Inferior parietal cortex (tissue), 1 donor: ENCODE results near the gene CDK19.
"Not testable (repeated sequence)": the region's sequence is repeated elsewhere in the genome, so short reads cannot be mapped to it uniquely, and the experiment has no call there.

Experiments
- DNase-seq: peaks from one replicate; pipeline ENCODE4 v3.0.0-alpha.2; 2016; ENCODE audit errors: extremely low spot score

Gene CDK19

DNA sequence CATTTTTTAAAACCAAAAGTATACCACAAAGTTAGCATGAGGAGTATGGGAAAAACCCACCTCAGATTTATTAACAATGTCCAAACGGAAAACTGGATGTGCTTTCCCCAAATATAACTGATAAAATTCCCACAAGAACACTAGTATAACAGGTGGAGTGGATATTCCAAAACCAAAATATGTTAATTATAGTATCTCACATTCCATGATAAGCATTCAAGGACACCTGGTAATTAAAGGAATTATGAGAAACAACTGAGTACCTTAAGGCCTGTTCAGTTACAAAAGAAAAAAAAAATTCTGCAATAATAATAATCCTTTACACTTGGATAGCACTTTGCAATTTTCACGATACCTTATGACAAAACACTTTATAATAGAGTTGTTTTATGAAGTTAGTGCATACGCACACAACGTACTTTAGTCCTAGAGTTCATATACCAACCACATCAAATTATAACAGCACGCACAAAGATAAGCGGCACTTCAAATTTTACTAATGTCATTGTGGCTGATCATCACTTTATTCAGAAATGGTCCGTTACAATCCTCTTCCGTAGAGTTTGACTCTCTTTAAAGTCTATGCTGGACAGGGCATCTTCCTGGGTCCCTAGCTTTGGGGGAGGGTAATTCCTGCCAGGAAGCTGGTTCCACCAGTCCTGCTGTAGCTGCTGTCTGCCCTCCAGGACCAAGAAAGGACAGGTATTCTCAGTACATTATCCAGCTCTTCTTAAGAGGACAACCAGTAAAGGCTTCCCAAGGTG, 1.7 kb downstream of the CDK19 start:
- DNase-seq = no peak

DNA sequence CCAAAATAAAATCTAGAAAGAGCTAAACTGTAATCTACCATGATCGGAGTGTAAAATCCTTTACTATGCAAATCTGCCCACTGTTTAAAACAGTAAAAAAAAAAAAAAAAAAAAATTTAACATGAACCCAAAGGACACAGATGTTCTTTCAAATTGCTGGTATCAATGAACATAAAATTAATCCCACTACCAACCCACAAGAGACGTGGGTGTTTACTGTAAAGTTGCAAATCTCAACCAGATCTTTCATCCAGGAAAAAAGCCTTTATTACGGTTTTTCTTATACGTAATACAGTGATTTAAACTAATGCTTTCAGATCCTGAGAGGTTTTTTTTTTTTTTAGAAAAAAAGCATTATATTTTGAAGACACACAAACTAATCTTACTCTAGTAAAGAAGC, 2.5 kb downstream of the CDK19 start:
- no peak for DNase-seq

DNA sequence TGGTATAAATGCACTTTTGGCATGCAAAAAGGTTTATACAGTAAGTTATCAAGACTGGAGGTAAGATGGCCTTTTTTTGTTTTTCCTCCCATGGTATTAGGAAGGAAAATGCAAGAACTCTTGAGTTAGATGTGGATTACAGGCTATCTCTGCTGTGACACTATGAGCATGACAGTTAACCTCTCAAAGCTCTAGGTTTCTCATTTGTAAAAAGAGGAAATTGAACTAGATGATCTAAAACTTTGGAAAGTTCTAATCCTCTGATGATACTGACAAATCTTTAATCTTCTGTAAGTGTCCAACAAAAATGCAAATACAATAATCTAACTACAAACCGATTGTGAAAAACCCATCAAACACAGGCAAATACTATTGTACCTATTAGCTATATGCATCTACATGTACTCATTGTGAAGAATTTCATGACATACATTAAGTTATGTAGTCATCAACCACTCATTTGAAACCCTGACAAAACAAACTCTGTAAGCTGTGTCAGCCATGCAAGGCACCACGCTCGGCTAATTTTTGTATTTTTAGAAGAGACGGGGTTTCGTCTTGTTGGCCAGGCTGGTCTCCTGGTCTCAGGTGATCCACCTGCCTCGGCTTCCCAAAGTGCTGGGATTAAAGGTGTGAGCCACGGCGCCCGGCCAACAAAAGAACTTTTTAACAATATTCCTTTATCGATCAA, 4.2 kb downstream of the CDK19 start:
- DNase-seq = no peak

GRCh38 chr6:110809792-110810191, 5.5 kb downstream of the CDK19 start:
- no peak for DNase-seq

DNA sequence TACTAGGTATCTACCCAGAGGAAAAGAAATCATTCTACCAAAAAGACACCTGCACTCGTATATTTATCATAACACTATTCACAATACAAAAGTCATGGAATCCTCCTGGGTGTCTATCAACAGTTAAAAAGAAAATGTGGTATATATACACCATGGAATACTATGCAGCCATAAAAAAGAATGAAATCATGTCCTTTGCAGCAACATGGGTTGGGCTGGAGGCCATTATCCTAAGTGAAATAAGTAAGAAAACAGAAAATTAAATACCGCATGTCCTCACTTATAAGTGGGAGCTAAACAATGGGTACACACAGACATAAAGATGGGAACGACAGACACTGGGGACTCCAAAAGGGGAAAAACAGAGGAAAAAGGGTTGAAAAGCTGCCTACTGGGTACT, 13.1 kb downstream of the CDK19 start:
- DNase-seq = not testable (repeated sequence)

DNA sequence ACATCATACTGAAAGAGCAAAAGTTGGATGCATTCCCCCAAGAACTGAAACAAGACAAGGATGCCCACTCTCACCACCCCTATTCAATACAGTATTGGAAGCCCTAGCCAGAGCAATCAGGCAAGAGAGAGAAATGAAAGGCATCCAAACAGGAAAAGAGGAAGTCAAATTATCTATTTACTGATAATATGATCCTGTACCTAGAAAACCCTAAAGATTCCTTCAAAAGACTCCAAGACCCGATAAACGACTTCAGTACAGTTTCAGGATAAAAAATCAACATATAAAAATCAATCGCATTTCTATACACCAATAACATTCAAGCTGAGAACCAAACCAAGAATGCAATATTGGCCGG, 14.5 kb downstream of the CDK19 start:
- DNase-seq = no peak

- no peak for DNase-seq
Measured at GRCh38 chr6:110800196-110800838, 15.0 kb downstream of the CDK19 start.

GRCh38 chr6:110799655-110800054, 15.6 kb downstream of the CDK19 start:
- DNase-seq = no peak

DNA sequence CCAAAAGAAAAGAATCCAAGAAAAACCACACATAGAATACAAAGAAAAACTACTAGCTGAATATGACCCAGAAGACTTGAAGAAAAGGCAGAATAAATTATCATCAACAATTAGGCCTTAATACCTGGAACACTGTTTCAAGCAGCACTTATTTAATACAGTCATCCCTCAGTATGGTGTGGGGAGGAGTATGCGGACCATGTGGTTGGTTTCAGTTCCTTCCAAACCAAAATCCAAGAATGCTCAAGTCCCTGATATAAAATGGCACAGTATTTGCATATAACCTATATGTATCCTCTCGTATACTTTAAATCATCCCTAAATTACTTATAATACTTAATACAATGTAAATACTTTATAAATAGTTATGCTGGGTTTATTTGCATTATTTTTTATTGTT, 16.1 kb downstream of the CDK19 start:
- DNase-seq = no peak

- no peak for DNase-seq
Measured at GRCh38 chr6:110795271-110795670, 20.0 kb downstream of the CDK19 start.

DNA sequence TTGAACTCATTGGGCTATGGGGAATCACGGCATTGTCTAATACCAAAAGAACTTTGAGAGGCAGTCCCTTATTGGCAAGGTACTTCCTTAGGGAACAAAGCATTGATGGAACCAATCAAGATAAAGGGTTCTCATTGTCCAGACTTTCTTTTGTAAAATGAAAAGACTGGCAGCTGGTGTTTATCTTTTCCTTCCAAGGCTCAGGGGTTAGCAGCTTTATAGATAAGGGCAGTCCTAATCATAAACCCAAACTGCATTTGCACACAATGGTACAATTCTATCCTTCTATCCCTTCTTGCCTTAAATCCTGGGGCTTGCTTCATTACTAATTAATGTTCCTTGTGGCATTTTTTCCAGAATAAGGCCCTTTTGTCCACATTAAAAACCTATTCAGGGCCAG, 28.6 kb downstream of the CDK19 start:
- no peak for DNase-seq

DNA sequence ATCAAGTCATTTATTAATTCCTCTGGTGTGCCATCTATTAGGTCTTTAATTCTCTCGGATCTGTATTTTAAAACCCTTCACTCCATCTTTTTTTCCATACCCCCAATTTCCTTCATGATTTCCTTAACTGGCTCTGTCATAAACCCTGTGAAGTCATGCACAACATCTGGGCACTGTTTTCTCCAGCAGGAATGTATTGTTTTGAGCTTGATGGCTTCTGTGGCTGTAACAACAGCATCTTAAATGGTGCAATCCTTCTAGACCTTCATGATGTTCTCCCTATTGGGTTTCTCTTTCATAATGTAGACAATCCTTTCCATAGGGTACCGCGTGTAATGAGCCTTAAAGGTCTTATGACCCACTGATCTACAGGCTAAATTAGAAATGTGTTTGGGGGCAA, 29.0 kb downstream of the CDK19 start:
- DNase-seq = no peak

- DNase-seq = no peak
Measured at GRCh38 chr6:110784610-110784979, 30.7 kb downstream of the CDK19 start.

GRCh38 chr6:110781522-110782214, 33.6 kb downstream of the CDK19 start:
- DNase-seq = no peak

DNA sequence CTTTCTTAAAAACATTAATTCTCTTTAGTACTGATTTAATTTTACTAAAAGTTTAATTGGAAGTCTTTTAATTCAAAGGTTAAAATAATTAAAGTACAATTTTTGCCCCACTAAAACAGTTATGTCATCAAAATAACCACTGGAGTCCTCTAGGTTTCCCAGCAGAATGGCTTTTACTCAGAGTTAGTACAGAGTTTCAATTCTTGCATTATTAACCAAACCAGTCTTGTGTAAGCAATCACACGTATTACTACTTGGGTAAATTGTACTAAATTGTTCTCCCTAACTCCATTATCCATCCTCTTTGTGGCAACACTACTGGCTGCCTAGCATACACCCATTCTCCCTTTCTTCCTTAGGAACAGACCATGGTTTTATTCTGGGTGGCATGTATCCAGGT, 36.9 kb downstream of the CDK19 start:
- DNase-seq = no peak

DNA sequence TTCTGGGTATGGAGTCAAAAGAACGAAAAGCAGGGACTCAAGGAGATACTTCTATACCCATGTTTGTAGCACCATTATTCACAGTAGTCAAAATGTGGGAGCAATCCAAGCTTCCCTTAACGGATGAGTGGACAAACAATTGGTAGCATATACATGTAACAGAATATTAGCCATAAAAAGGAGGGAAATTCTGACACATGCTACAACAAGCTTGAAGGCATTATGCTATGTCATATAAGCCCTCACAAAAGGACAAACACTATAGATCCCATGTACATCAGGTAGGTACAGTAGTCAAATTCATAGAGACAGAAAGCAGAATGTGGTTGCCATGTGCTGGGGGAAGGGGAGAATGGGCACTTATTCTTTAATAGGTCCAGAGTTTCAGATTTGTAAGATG, 37.6 kb downstream of the CDK19 start:
- no peak for DNase-seq

GRCh38 chr6:110776413-110776812, 38.9 kb downstream of the CDK19 start:
- DNase-seq = no peak

- no peak for DNase-seq
Measured at GRCh38 chr6:110769923-110770322, 45.3 kb downstream of the CDK19 start.

DNA sequence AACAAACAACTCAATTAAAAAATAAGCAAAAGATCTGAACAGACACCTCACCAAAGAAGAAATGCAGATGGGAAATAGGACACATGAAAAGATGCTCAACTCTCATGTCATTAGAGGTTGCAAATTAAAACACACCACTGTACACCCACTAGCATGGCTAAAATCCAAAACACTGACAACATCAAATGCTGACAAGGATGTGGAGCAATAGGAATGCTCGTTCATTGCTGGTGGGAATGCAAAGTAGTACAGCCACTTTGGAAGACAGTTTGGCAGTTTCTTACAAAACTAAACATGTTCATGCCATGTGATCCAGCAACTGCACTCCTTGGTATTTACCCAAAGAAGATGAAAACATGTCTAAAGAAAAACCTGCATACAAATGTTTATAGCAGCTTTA, 47.2 kb downstream of the CDK19 start:
- no peak for DNase-seq

- DNase-seq = no peak
Measured at GRCh38 chr6:110761371-110761770, 53.9 kb downstream of the CDK19 start.

DNA sequence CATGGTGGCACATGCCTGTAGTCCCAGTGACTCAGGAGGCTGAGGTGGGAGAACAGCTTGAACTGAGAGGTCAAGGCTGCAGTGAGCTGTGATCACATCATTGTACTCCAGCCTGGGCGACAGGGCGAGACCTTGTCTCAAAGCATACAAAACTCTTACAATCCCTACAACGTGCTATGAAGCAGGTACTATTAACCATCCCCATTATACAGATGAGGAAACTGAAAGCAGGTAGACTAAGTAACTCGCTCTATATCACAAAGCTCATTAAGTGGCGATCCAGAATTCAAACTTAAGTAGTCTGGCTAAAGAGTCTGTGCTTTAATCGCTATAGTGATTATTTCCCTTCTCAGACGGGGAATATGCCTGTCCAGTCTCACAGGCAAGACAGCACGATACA, 54.7 kb downstream of the CDK19 start:
- DNase-seq = no peak

DNA sequence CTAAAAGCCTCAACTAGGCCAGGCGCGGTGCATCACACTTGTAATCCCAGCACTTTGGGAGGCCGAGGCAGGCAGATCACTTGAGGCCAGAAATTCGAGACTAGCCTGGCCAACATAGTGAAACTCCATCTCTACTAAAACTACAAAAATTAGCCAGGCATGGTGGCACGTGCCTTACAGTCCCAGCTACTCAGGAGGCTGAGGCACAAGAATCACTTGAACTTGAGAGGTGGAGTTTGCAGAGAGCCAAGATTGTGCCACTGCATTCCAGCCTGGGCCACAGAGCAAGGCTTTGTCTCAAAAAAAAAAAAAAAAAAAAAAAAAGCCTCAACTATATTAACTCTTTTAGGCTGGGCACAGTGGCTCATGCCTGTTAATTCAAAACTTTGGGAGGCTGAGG, 55.2 kb downstream of the CDK19 start:
- DNase-seq = not testable (repeated sequence)

DNA sequence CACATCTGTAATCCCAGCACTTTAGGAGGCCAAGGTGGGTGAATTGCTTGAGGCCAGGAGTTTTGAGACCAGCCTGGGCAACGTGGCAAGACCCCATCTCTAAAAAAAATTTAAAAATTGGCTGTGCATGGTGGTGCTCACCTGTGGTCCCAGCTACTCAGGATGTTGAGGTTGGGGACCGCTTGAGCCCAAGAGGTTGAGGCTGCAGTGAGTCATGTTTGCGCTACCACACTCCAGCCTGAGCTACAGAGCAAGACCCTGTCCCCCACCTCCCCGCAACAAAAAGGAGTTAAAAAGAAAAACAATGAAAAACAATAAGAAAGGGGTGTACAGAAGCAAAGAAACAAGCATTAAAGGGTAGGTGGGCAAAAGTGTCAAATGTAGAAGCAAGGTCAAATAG, 57.3 kb downstream of the CDK19 start:
- DNase-seq = no peak
